Mesenteric fat pad (tissue), 1 donor: Measurements from ENCODE around the gene IPO13. TPM values are rescaled to one million over a fixed set of nuclear protein-coding genes. Genes with fewer than 3 reads are reported as not detected.

ENCODE experiments used
- DNase-seq: peaks from one replicate; pipeline ENCODE4 v3.0.0-alpha.2; 2020; ENCODE audit warnings: low spot score
- total RNA-seq: library from RNA; stranded (reverse); fragmentation: NEBNext Ultra II Directional; extraction: Animal tissue kit (Norgen Biotek cat#: 25700); gene quantifications from one replicate; pipeline ENCODE4 v1.2.1, GENCODE V29; 2021
- donor health status: DM: yes; HTN: yes; CAD: no.

IPO13 gene
- total RNA-seq, 1 donor from 2014 or later: 26.1 TPM

DNA sequence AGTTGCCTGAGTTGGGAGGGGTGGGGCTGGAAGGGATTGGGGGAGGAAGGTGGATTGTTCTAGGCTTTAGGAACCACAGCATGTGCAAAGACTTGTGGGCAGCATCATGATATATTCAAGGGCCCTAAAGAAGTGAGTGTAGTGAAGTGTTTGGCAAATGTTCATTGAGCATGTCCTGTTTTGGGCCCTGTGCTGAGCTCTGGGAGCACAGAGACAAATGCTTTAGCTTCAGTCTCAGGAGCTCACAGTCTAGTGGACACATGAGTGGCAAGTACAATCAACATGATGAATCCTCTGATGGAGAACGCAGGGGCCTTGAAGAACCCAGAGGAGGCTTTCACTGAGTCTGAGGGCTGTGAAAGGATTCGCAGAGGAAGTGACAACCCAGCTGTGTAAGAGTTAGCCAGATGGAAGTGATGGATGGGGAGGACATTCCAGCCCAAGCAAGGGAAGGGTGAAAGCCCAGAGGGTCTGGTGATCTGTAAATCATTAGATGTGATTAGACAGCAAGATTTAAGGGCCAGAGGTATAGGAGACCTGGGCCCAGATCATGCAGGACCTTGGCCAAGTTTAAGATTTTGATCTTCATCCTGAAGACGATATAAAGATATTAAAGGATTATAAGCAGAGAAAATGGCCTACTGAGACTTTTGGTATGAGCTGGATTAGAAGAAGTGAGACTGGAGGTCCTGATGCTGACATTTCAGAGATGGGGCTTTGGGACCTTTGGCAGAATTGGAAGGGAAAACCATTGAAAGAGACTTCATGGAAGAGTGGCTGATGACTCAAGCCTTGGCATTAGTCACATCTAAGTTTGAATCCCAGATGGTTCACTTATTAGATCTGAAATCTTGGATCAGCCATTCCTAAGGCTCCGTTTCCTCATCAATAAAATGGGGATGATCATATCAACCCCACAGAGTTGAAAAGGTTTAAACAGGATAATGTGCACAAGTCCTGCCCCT lies 4.6 kb downstream of the IPO13 start:
- DNase-seq: no peak

DNA sequence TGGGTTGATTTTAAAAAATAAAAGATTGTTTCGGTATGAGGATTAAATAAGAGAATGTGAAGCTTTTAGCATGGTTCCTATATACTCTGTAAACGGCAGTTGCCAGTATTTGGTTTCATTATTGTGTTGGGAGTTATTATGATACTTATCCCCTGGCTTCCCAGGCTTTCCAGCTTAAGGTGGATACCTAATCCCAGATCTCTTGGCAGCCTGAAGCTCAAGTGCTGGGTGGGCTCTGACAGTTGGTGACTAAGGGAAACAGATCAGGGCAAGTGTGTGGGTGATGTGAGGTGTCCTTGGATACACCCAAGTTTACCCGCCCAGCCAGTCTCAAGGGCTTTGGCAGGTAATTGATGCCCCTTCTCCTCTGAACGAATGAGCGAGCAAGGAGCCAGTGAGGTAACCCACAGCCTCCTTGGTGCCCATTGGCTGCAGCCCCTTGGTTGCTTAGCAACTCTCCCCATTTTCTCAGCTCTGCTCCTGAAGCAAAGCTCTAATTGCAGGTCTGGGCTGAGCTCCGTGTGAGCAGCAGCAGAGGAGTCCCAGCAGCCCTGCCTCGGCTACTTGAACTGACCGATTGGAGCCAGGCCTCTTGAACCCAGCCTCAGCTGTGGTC lies 6.1 kb downstream of the IPO13 start:
- DNase-seq: no peak

DNA sequence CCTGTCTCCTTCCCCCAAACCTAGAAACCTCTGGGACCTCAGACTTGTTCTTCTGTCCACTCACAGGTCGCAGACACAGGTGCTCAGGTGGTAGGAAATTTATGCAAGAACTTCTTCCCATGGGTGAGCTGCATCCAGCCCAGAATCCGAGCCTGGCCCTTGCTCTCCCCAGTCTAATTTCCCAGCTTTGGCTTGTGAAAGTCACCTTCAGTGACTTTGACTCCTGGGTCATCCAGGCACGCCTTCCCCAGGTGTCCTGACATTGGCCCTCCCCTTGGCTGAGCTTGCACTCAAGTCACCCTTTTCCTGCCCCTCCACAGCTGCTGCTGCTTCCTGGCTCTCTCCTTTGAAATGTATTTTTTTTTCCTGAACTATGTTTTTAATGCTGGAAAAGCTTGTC lies 6.6 kb downstream of the IPO13 start:
- no peak for DNase-seq

DNA sequence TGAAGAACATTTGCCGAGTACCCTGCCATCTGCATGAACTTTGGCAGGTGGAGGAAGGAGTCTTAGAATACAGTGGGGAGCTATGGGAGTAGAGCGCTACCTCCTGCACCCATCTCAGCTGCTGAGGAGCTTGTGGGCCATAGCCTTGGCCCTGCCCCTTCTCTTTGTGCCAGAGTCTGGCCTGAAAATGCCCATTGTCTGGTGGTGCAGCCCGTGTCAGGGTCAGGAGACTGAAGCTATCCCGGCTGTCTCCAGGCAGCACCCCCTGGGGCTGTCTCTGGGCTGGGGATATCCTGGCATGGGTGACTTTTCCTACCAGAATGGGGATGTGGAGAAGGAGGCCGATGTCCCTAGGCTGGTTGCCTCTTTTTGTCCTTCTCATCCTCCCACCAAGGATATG lies 7.3 kb downstream of the IPO13 start:
- no peak for DNase-seq

DNA sequence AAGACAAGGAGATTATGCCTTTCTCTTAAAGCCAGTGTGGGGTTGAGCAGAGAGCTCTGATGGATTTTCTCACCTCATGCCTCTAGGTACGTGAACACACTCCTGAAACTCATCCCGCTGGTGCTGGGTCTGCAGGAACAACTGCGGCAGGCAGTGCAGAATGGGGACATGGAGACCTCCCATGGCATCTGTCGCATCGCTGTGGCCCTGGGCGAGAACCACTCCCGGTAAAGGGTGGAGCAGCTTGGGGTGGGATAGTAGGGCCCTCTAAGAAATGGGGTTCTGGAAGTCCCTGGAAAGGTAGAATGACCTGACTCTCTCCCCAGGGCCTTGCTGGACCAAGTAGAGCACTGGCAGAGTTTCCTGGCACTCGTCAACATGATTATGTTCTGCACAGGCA lies 9.5 kb downstream of the IPO13 start:
- DNase-seq: no peak

DNA sequence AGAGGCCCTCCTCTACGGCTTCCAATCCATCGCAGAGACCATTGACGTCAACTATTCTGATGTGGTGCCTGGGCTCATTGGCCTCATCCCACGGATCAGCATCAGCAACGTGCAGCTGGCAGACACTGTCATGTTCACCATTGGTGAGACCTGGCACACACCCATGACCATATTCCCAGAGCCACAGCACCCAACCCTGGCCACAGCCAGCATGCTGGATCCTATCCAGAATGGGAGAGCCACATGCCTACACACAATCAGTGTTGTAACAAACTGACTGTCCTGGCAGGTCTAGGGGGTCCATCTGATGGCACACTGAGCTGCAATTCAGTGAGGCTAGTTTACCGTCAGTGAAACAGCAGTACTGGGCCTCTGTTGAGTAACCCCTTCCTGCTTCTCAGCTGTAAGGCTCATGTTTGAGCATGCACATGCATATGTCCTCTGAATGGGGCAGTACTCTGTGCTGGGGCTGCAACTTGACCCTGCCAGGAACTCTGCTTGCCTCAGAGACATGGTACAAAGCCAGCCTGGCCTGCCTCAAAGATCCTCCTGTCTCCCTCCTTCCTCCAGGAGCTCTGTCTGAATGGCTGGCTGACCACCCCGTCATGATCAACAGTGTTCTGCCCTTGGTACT lies 10.8 kb downstream of the IPO13 start:
- no peak for DNase-seq

DNA sequence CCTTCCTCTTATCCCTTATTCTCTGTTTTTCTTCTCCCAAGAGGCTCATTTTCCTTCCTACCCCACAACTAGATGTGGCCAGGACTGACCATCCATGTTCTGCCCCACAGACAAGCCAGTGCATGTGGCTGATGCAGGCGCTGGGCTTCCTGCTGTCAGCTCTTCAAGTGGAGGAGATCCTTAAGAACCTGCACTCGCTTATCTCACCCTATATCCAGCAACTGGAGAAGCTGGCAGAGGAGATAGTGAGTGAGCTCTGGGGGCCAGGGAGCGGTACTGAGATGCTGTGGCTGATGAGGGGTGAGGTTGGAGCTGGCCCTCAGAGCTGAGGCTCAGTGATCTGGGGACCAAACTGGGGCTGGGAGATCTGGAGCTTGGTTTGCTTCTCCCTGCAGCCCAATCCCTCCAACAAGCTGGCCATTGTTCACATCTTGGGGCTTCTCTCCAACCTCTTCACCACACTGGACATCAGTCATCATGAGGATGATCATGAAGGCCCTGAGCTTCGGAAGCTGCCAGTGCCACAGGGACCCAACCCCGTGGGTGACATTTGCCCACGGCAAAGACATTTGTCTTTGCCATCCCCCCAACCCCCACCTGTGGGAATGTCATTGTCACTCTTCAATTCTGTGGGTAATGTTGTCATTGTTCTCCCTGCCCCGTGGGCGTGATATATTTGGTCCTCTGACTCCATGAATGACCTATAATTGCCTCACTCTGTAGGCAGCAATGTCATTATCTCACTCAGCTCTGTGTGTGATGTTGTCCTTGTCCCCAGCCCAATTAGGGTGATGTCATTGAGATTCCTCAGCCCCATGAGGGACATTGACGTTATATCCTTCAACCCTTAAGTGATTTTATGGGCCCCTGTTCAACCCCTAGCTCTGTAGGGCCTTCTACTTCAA lies 11.9 kb downstream of the IPO13 start:
- DNase-seq: no peak

DNA sequence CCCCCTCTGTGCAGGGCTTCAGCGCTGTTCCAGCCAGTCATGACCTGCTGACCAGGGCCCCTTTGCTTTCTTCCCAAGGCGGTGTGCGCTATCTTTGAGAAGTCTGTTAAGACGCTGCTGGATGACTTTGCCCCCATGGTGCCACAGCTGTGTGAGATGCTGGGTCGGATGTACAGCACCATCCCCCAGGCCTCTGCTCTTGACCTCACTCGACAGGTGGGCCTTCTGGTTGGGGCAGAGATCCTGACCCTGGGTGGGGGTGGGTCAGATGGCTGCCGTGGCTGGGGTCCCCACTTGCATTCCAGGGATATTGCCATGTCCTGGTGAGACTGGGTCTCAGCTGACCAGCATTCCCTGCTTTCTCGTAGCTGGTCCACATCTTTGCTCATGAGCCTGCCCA lies 14.0 kb downstream of the IPO13 start:
- no peak for DNase-seq

DNA sequence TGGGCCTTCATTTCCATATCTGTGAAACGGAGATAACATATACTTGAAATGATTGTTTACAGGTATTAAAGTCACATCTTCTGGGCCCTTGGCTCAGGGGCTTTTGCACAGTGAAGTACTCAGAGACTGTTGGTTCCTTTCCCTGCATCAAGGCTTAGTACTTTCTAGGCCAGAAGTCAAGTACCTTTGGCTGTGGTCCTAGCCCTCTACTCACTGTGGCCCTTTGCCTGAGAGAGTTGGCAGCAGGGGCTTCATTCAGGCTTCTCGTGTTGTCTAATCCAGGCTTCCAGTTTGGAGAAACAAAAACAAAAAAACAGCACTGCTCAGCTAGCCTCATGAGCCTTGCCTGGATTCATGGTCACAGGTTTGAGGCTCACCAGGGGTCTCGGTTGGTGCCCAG lies 14.9 kb downstream of the IPO13 start:
- no peak for DNase-seq

DNA sequence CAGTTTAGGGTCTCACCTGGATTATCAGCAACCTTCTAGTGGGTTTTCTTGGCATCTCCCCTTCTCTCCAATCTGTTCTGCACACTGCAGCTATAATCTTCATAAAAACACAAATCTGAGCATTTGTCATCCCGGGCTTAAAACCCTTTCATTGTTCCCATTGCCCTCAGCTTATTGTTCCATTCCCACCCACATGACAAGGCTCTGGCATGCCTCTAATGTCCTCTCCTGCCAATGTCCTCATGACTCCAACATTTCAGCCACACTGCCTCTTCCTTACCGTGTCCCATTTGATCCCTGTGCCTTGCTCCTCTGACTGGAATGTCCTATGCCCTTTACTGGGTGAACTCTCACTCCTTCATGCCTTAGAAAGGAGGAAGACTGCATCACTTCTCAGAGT lies 15.6 kb downstream of the IPO13 start:
- DNase-seq: no peak

DNA sequence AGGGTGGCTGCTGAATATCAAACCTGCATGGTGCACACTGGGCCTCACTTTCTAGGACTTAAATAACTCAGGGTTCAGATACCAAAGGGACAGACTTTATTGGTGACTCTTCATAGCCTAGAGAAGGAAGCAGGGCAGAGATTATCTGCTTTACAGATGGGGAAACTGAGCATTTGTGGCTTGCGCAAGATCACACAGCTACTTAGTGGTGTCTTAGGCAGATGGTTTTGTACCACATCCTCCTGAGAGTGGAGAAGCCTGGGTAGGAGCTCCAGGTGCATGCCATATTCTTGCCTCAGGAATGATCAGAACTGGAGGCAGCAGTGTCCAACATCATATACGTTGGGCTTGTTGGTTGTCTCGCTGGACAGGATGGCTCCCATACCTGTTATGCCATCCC lies 16.3 kb downstream of the IPO13 start:
- DNase-seq: no peak

DNA sequence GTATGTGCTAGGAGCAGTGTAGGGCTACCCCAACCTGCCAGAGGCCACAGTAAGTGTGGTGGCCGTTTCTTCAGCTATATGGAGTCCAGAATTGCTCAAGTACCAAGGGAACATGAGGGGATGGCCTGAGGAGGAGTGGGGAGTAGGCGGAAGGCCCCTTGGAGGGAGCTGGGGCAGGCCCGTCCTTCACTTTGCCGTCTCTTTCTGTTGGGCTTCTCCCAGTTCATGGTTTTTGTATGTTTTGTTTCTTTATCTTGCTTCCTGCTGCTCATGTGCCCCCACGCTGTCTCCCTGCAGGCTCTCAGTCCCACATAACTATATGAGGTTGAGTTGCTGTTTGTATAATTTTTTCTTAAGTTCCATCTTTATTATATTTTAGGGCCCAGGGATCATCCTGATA lies 17.1 kb downstream of the IPO13 start:
- no peak for DNase-seq

DNA sequence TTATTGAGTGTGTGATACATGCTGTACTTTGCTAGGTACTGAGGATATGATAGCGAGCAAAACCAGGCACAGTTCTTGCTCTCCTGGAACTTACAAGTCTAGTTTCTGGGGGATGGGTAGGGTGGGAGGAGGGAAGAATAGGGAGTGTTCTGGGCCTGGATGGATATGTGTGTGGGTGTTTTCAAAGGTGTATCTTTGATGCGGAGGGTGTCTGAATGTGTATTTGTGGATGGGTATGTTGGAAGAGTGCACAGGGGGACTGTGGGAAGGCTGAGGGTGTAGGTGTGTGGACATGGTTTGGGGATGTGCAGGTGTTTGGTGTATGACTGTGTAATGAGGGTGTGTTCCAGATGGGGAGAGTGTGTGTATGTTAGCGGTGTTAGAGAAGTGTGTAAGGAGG lies 18.6 kb downstream of the IPO13 start:
- DNase-seq: no peak

DNA sequence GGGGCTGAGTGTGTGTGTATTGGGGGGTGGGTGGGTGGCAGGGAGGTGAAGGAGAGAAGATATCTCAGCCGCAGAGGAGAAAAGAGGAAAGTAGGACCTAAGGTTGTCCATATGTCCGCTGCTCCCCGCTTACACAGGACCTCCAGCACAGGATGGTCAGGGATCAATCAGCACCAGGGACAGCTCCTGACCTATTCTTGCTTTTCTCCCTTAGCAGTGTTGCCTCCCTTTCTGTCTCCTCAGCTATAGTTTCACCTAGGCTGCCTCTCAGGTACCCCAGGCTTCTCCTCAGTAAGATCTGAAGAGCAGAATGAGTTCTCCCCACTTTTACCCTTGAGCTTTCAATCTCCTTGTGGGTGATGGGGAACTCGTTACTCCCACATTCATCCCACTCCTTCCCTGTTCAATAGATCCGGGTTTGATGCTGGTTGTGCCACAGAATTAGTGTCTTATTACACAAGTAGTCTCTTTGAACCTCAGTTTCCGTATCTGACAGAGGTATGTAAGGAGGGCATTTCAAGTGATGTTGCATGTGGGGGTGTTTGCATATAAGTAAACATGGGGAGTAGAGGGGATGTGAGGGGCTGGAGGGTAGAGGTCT lies 21.7 kb downstream of the IPO13 start:
- no peak for DNase-seq

DNA sequence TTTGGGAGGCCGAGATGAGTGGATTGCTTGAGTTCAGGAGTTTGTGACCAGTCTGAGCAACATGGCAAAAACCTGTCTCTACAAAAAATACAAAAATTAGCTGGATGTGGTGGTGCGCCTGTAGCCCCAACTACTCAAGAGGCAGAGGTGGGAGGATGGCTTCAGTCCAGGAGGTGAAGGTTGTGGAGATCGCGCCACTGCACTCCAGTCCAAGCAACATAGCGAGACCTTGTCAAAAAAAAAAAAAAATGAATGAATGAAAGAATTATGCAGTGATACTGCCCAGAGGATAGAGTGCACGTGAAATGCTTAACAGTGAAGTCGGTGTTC lies 22.6 kb downstream of the IPO13 start:
- no peak for DNase-seq

DNA sequence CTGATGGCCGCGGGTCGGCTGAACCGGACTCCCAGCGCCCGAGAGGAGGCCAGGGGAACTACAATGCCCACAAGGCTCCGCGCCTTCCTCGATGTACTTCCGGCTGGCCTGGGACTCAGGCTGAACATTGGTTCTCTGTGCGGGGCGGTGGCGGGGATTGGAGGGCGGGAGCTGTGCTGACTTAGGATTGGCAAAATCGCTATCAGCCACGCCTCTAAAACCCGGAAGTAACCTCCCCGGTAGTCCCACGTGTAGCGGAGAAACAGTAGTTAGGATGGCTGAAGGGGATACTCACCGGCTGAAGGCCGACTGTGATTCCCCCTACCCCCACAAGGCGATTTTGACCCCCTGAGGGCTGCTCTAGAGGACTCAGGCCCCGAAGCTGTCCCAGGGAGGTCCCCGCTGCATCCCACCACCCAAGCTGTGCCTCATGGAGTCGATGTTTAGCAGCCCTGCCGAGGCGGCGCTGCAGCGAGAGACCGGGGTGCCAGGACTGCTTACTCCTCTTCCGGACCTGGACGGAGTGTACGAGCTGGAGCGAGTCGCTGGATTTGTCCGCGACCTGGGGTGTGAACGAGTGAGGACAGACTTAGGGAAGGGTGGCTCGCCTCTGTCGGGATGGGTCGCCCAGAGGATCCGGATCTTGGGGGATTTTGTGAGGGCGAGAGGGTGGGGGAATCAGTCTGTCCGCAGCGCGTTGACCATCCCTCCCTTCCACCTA lies 23.2 kb downstream of the IPO13 start, which contains the start of gene DPH2:
Gene DPH2, plus strand, starts transcription at position 265 of the 721 bp plus-strand sequence. Its CDS starts 166 bp downstream, at position 431.
- peak; percentile 98 for DNase-seq

DNA sequence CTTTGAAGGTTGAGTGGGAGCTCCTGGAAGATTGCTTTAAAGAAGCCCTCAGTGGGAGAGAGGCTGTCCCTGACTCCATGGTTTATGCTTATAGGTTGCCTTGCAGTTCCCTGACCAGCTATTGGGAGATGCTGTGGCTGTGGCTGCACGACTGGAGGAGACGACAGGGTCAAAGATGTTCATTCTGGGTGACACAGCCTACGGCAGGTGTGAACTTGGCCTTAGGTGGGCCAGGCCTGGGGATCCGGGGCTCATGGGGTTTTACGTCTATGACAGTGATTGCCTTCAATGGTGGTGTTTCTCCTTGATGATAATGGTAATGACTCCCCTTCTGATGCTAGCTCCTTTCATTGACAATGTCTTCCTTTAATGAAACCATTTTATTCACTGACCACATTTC lies 23.8 kb downstream of the IPO13 start:
- no peak for DNase-seq

DNA sequence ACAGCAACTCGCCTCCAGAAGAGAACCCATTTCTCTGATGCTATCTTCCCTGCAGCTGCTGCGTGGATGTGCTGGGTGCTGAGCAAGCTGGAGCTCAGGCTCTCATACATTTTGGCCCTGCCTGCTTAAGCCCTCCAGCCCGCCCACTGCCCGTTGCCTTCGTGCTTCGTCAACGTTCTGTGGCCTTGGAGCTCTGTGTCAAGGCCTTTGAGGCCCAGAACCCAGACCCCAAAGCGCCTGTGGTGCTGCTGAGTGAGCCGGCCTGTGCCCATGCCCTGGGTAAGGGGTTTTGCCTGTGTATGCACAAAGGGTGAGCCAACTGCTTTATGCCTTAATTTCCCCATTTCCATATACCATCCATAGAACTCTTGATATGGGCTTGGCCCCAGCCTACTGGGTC lies 24.2 kb downstream of the IPO13 start:
- no peak for DNase-seq

DNA sequence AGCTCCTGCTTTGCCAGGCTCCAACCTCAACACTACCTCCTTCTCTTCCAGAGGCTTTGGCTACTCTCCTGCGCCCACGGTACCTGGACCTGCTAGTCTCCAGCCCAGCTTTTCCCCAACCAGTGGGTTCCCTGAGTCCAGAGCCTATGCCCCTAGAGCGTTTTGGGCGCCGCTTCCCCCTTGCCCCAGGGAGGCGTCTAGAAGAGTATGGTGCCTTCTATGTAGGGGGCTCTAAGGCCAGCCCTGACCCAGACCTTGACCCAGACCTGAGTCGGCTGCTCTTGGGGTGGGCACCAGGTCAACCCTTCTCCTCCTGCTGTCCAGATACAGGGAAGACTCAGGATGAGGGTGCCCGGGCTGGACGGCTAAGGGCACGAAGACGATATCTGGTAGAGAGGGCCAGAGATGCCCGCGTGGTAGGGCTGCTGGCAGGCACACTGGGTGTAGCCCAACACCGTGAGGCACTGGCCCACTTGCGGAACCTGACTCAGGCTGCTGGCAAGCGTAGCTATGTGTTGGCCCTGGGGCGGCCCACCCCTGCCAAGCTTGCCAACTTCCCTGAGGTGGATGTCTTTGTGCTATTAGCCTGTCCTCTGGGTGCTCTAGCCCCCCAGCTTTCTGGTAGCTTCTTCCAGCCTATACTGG lies 24.7 kb downstream of the IPO13 start:
- no peak for DNase-seq

DNA sequence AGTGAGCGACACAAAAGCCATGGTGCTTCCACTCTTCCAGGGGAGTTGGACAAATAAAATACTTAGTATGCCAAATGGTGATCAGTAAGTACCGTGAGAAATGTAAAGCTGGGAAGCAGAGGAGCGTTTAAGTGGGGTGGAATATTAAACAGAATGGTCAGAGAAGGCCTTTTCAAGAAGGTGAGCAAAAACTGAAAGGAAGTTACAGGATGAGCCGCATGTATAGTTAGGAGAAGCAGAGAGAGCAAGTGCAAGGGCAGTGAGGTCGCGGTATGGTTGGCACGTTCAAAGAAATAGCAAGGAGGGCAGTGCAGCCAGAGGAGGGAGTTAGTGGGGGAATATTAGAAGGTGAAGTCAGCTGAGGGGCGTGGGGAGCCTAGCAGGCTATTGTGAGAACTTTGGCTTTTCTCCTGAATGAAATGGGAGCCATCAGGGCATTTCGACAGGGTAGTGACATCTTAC lies 27.3 kb downstream of the IPO13 start:
- no peak for DNase-seq
